ENCODE measurements around the gene RPS19.
"Not testable (repeated sequence)": the region's sequence is repeated elsewhere in the genome, so short reads cannot be mapped to it uniquely, and the experiment has no call there.

Gene RPS19

DNA sequence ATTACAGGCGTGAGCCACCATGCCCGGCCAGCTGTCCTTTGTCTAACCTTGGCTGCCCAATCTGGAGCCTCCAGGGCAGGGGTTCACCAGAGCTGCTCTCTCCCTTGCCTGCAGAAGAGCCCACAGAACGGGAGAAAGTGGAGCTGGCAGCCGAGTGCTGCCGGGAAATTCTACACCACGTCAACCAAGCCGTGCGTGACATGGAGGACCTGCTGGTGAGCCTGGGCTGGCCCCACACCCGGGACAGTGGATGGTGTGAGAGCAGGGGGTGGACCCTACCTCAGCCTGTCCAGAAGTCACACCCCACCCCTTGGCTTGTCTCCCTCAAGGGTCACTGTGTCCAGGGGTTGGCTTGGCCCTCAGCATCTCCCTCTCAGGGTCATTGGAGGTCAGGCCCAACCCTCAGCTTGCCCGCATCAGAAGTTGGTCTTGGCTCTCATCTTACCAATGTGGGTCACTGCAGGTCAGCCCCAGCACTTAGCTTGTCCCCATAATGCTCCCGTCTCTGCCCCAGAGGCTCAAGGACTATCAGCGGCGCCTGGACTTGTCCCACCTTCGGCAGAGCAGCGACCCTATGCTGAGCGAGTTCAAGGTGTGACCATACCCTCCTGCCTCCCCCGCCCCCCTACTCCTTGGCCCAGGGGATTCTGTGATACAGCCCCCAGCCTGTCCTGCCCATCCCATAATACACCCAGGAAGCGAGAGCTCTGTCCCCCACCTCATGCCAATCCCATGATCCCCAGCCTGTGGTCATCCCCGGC lies 43.3 kb downstream of the RPS19 start:
- DNase-seq = no peak

DNA sequence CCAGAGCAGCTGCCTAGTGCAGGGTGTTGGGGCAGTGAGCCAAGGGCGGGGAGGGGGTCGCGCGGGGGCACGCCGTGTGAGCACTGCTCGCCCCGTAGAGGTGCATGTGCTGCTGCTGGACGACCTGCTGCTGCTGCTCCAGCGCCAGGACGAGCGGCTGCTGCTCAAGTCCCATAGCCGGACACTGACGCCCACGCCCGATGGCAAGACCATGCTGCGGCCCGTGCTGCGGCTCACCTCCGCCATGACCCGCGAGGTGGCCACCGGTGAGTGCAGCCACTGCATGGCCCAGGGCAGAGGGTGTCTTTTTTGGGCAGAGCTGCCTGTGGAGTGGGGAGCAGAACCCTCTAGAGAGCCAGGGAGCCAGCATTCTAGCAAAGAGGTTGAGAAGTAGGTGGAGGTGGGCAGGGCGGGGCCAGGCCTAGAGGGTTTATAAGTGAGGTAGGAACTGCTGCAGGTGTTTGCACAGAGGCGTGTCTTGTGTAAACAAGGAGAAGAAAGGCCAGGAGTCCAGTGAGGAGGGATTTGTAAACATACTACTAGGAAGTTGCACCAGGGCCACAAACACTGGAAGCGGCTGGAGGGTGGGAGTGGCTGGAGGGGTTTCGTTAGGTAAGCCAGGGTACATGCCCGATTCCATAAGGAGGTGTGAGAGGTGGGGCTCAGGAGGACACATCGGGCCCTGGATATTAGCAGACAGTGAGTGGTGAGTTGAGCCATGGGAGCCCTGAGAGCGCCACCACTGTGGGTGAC lies 44.2 kb downstream of the RPS19 start:
- DNase-seq = peak; percentile 97

DNA sequence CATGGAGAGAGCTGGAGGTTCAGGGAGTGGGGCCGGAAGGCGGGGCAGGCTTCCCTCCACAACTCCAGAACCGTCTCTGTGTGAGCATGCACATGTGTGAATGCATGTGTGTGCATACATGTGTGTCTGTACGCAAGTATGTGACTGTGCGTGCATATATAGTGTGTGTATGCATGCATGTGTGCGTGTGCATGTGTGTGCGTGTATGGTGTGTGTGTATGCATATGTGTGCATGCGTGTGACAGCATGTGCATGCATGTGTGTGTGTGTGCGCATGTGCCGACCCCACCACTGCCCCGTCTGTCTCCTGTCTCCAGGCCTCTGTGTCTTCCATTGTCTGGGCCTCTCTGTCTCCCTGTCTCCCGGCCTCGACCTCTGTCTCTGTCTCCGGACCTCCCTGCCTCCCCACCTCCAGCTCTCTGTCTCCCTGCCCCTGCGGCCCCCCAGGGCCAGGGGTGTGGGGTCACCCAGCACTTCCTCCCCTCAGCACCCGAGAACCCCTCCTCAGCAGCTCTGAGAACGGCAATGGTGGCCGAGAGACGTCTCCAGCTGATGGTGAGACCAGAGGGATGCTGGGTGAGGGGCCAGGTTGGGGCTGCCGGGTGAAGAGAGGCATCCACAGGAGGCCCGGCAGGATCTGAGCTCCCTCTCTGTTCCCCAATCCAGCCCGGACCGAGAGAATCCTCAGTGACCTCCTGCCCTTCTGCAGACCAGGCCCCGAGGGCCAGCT lies 45.4 kb downstream of the RPS19 start:
- DNase-seq = no peak

DNA sequence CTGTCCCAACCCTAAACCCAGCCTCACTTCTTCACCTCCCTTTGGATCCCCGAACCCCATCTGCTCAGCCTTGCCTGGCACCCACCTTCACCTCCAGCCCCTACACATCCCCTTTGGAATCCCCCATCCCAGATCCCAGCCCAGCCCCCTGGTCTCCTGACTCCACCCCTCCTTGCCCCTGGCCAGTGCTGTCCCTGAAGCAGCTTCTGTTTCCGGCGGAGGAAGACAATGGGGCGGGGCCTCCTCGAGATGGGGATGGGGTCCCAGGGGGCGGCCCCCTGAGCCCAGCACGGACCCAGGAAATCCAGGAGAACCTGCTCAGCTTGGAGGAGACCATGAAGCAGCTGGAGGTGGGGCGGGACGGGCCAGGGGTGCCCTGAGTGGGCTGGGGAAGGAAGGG lies 46.2 kb downstream of the RPS19 start:
- no peak for DNase-seq

DNA sequence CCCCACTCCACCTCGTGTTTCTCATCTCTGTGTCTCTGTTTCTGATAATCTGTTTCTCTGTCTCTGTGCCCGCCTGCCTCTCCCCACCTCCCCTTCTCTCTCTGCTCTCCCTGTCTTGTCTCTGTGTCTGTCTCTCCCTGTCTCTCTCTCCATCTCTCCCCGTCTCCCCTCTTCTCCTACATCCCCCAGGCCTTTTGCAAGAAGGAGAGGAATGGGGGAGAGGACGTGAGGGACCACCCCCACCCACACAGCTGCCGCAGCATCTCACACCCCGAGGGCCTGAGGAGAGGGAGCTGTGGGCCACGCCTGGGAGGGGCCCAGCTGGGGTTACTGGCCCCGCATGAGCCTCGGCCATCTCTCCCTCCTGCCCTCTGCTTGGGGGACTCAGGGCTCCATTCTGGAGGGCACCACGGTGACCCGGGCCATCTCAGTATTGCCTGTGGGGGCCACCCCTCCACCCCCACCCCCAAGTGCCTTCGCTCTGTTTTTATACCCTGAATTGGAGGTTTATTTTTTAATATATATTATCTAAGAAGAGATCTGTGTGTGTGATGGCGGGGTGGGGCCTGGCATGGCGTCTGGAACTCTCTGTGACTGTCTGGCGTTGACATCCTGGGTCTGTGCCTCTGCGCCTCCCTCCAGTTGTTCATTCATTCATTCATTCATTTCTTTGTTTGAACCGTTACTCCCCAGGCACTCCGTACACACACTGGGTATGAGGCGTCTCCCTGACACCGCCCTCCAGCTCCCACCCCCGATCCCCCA lies 47.0 kb downstream of the RPS19 start:
- DNase-seq = no peak

DNA sequence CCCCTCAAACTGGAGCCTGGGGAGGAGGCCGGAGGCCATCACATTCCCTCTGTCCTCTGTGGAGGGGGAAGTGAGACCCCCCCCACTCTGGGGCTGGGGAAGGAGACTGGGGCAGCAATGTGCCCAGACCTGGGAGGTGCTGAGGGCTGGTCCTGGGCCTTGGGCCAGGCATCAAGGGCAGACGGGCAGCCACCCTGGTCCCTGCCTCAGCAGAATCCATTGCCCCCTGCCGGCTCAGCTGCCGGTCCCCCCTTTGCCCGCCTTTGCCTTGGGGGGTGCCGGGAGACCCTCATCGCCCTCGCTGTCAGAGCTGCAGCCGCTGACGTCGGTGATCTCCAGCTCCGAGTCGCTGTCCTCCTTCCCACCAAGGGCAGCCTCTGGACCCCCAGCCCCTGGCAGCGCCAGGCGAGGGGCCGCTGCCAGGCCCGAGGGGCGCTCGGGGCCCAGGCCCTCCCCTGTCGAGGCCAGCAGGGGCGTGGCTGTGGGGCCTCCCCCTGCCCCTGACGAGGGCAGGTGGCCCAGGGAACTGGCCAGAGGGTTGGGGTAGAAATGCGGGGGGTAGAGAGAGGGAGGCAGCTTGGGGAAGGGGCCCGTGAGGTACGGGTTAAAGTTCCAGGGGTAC lies 48.0 kb downstream of the RPS19 start:
- no peak for DNase-seq

DNA sequence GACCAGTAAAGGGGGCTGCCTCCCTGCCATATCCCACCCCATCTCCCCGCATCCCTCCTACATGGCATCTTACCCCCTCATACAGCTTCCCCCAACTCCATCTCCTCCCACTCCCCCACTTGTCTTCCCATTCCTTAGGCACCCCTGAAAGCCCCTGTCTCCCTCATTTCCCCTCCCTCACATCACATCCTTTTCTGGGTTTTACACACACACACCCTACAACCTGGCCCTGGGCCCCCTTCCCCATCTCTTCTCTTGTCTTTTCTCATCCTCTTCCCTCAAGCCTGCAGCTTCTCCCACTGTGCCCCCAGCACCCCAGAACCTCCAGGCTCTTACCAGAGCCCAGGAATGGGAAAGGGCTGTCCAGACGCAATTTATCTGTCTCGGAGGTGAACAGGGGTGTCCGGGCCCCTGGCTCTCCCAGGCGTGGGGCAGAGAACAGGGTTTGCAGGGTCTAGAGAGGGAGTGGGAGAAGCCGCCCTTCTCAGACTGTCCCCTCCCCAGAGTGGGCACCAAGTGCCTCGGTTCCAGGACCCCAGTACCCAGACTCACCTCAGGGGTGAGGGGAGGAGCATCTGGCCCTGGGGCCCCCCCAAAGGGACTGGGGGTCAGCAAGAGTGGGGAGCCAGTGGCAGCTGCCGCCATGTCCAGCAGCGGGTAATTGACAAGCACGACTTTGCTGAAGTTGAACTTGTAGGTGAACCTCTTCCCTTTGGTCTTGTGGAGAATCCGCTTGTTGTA lies 48.8 kb downstream of the RPS19 start:
- no peak for DNase-seq

DNA sequence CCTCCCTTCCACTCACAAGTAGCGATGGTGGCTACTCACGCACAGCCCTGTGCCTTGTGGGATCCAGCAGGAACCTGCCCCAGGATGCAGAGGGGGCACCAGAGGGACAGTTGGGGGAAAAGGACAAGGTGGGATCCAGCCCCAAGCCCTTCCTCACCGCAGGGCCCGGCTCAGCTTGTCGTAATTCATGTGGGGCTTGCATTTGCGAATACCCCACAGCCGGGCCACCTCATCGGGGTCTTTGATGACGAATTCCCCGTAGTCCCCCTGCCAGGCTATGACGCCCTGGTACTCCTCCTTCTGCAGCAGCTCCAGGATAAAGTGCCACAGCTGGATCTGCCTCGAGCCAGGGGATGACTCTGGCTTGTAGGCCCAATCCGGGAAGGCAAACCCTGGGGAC lies 49.7 kb downstream of the RPS19 start:
- DNase-seq = no peak

DNA sequence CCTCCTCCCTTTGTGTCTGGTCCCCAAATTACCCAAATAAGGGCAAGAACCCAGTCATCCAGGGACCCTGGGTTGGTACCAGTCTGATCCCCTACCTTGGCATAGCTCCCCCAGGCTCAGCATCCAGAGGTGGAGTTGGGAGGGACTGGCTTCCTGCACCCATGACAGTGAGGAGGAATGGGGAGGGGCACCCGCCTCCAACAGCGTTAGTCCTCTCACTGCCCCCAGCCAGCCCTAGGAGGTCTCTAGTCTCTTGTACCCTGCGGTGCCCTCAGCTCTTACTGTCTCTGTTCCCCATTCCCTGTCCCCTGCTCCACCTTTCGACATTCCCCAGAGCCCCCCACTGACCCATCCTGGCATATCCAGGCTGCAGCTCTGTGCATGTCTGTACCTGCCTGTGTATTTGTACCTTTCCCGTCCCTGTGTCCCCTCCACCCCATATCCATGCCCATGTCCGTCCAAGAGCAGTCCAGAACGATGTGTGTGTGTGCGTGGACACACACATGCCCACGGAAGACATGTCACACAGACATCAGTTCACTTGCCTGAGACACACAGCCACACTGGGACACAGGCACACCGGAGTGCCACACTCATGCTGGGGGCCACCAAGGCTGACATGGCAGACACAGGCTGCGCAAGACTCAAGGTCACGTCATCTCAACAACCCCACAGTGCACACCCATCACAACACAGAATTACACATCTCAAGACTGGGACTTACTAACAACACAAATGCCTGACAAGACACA lies 50.4 kb downstream of the RPS19 start:
- DNase-seq = no peak

DNA sequence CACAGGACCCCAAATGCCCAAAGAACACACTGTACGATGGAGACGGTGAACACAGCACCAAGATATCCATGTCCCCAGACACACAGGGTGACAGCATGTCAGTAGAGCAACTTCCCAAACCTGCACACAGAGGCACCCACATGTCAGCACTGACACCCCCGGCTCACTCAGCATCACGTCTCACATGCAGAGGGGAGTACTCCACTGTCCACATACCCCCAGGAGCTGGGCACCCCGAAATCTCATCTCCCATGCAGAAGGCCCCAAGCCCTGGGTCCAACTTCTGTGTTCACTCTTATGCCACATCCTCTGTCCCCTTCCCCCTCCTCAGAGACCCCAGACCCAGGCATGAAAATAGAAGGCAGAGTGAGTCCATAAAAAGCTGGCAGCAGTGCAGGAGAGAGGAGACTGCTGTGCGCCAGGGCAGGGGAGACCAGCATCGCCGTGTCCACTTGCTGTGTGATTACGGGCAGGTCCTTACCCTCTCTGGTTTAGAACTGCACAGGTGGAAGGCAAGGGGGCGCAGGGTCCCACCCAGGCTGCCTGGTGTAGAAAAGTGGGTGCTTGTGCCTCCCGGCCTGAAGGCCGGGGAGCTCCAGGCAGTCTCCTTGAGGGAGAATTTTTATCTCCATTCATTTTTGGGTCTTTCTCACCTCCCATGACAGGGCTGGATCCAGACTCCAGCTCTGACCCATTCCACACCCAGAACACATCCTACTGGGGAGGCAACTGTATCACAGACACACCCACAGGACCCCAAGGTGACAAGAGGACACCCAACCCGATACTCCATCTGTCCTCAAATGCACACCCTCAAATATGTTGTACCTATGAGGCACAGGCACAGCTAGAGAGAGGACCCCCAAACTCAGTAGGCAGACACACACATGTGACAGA lies 51.2 kb downstream of the RPS19 start:
- DNase-seq = no peak

DNA sequence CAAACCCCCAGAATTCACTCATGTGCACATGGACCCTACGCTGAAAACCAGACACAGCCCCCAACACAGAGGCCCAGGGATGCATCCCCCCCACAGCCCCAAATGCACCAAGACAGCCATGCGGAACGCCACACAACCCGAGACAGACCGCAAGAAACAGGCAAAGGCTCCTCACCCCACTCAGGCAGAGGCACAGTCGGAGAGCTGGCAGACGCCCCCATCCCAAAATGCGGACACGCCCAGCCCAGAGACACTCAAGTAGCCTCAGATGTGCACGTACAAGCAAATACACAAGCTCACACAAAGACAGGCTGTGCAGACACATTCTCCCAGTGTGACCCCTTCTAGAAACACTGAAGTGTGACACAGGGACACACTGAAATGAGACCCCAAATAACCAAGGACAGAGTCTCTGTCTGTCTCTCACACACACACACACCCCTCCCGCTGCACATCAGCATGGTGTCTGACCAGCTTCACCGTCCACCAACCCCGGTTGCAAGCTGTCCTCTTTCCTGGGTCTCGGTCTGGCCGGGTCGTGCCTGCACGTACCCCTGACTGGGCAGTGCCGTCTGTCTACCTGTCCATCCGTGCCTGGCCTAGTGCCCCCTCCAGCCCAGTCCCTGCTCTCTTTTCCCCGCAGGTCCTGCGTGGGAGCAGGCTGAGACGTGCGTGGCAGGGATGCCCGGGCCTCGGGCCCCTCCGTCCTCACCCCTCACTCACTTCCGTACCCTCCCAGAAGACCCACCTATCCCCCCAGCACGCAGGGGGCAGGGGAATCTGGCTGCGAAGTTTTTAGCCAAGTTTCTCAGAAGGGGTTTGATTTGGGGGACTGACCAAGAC lies 52.1 kb downstream of the RPS19 start:
- no peak for DNase-seq

DNA sequence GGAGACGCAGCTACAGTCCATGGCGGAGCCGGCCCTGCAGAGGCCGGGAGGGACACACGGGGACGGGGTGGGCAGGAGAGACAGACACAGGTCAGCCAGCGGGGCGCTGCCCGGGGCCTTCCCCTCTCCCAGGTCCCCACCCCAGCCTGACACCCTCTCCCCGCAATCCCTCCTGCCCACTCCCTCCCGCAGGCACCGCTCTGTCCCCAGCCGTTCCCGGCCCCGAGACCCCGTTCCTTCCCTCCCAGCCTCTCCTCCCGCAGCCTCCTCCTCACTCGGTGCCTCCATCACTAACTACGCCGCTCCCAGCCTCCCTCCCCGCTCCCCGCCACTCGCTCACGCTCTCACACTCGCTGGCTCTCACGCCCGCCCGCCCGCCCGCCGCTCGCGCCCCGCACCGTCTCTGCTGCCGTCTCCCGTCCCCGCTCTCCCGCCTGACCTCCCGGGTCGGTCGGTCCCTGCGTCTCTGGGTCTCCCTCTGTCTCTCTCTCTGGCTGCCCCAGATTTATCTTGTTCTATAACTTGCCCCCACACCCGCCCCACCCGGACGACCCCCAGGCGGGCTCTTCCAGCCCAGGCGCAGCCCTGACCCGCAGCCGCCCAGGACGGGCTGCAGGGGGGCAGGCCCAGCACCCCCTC lies 53.0 kb downstream of the RPS19 start:
- no peak for DNase-seq

DNA sequence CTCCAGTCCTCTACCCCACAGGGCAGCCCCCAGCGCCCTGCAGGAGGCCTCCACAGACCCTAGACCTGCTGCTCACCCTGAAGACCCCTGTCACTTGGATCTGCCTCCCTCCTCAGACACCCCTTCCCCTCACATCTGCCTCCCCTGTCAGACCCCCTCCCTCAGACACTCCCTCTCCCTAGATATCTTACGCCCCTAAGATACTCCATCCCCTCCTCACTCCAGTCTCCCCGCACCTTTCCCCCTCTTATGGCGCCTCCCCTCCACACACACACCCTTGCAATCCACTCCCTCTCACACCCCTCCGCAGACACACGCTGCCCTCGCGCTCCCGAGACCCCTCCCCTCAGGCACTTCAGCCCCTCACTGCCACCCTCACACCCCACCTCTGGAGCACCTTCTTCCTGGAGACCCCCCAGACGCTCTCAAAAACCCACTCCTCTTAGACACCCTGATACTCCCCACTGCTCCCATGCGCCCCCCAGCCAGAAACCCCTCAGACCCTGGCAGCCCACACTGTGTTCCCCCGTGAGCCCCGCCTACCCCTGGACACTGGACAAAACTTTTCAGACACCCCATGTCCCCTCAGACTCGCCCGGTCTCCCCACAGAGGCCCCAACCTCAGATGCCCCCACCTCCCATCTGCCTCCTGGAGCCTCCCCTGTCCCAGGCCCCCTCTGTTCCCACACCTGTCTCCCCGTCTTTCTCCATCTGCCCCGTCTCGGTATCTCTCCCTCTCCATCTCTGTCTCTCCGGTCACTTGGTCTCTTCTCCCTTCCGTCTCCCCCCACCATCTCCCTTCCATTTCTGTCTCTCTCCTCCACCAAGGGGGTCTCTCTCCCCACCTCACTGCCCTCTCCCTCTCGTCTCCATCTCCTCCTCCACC lies 53.7 kb downstream of the RPS19 start:
- no peak for DNase-seq

DNA sequence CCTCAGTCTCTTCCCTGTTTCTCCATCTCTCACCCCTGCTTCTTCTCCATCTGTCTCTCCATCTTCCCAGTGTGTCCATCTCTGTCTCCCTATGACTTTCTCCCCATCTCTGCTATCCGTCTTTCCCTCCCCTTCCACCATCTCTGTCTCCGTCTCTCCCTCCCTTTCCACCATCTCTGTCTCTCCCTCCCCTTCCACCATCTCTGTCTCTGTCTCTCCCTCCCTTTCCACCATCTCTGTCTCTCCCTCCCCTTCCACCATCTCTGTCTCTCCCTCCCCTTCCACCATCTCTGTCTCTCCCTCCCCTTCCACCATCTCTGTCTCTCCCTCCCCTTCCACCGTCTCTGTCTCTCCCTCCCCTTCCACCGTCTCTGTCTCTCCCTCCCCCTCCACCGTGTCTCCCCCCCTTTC lies 54.4 kb downstream of the RPS19 start:
- not testable (repeated sequence) for DNase-seq

DNA sequence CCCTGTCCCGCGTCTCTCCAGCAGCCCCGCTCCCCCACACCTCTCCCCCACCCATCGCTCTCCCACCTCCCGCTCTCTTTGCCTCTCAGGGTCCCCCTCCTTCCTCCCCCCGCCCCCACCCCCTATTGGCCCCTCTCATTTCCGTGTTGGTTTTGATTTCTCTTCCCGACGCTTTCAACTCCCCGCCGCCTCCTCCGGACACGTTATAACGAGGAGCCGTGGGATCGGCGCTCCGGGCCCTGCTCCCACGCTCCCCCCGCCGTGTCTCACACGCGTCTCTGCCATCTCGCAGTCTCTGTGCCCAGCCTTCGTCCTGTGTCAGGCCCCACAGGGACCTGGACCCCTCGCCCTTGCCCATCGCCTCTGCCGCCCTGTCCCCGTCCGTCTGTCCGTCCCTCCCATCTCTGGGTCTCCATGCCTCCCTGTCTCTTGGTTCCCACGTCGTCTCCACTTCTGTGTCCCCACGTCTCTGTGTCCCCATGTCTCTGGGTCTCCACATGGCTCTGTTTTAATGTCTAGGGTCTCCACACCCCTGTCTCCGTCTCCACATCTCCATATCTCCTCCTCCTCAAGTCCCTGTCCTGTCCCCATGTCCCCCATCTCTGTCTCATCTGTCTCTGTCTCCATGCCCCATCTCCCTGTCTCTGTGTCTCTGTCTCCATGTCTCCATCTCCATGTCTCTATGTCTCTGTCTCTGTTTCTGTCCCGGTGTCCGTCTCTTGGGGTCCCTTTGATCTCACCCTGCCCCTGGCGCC lies 55.1 kb downstream of the RPS19 start:
- no peak for DNase-seq

DNA sequence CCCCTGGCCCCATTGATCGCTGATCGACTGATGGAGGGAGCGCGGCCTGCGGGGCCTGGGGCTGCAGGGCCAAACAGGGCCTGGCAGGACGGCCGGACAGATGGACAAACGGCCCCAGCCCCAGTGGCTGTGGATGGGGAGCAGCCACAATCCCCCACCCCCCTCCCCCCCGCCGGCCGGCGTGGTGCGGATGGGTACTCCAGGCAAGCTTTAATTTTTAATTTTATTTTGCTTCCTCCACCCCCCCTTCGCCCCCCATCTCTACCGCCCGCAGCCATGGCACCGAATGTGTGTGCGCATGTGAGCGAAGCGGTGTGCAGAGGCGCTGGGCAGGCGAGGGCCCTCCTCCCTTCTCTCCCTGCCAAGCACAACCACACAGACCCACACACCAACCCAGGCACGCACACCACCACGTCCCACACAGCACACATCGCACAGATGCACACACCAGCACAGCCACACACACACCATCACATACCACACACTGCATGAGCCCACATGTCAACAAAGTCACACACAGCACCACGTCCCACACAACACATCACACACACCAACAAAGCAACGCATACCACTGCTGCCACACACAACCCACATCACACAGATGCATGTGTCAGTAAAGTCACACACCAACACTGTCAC lies 55.8 kb downstream of the RPS19 start:
- no peak for DNase-seq
